ENCODE measurements around the gene SLC38A2. TPM values are rescaled to one million over a fixed set of nuclear protein-coding genes. Genes with fewer than 3 reads are reported as not detected.

Gene SLC38A2
- total RNA-seq, 1 donor from 2014 or later: 384 TPM

DNA sequence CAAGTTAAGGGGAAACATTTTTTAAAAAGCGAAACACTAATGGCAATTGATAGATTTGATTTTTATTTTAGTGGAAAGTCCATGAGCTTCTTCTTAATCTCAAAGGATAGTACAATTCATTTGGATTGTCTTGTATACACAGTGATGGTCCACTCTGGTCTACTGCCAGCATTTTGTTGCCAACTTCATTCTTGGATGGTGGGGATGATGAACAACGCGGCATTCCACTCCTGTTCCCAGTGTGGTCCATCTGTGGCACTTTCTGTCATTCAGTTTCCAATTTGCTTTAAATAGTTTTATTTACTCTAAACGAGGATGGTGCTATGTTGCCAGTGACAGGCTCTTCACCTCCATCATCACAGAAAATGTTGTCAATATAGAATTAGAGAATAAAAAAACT, 40.3 kb upstream of the SLC38A2 start:
- intact Hi-C loops (cut with DNase I): no loop called here
- DNase-seq (ENCODE audit: low spot score in 2 of 2): no peak

DNA sequence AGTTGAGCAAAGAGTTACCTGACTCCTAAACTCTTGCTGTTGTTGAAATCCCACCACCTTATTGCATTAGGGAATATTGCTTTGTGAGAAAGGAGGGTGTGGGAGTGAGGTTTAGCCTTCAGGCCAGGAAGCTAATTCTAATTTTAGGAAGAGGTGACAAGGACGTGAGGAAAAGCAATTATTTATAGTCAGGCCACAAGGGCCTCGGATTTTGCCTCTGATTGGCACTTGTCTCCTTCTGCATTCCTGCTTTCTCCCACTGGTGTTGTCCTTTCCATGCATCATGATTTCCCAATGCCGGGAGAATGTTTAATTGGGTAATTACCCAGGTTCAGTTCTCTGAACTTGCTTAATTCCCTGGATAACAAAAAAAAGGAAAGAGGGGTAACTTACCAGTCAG, 37.9 kb upstream of the SLC38A2 start:
- Histone ChIP-seq H3K4me1 (peaks cover 3 to 34% of the 10 kb centered on the region in 2 donors), H3K27ac (no peak overlapping the region), H3K9me3 (no peaks in the 10 kb centered on the region), H3K4me3 (no peak overlapping the region), H3K27me3 (no peaks in the 10 kb centered on the region), H3K36me3 (no peaks in the 10 kb centered on the region)
- intact Hi-C loops (cut with DNase I): no loop called here
- TF ChIP-seq, protein P1, sequence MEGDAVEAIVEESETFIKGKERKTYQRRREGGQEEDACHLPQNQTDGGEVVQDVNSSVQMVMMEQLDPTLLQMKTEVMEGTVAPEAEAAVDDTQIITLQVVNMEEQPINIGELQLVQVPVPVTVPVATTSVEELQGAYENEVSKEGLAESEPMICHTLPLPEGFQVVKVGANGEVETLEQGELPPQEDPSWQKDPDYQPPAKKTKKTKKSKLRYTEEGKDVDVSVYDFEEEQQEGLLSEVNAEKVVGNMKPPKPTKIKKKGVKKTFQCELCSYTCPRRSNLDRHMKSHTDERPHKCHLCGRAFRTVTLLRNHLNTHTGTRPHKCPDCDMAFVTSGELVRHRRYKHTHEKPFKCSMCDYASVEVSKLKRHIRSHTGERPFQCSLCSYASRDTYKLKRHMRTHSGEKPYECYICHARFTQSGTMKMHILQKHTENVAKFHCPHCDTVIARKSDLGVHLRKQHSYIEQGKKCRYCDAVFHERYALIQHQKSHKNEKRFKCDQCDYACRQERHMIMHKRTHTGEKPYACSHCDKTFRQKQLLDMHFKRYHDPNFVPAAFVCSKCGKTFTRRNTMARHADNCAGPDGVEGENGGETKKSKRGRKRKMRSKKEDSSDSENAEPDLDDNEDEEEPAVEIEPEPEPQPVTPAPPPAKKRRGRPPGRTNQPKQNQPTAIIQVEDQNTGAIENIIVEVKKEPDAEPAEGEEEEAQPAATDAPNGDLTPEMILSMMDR (IDR thresholded peaks at IDR 0.05): no peak
- no peak for DNase-seq (ENCODE audit: low spot score in 2 of 2)

More for the DNA sequence above, 40.3 kb upstream of the SLC38A2 start:
- no peaks in the 10 kb centered on the region for H3K36me3 ChIP-seq
- no peak overlapping the region for H3K4me3 ChIP-seq
- TF ChIP-seq, protein P1 (IDR thresholded peaks at IDR 0.05): no peak
- H3K27me3 ChIP-seq: no peaks in the 10 kb centered on the region
- peaks cover 3 to 37% of the 10 kb centered on the region in 2 donors for H3K4me1 ChIP-seq
- no peak overlapping the region for H3K27ac ChIP-seq
- no peaks in the 10 kb centered on the region for H3K9me3 ChIP-seq

DNA sequence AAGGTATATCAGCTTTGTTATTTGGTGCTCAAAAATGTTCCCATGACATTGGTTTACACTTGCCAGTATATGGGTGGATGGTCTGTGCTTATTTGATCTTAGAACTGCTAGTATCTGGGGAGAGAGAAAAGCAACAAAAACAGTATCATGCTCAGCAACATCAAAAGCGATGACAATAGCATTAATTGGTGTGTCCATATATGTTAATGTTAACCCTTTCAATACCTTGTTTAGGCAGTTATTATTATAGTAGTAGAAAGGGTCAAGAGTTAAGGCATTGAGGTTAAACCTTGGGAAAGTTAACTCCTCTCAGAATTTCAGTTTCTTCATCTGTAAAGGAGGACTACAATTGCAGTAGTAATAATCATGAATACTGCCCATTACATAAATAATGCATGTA, 37.4 kb upstream of the SLC38A2 start:
- Histone ChIP-seq H3K27me3 (no peaks in the 10 kb centered on the region), H3K9me3 (no peaks in the 10 kb centered on the region), H3K36me3 (no peaks in the 10 kb centered on the region), H3K27ac (no peak overlapping the region), H3K4me3 (no peak overlapping the region), H3K4me1 (peaks cover 0 to 31% of the 10 kb centered on the region in 2 donors)
- intact Hi-C loops (cut with DNase I): no loop called here
- TF ChIP-seq, protein P1 (IDR thresholded peaks at IDR 0.05): no peak
- DNase-seq (ENCODE audit: low spot score in 2 of 2): no peak

DNA sequence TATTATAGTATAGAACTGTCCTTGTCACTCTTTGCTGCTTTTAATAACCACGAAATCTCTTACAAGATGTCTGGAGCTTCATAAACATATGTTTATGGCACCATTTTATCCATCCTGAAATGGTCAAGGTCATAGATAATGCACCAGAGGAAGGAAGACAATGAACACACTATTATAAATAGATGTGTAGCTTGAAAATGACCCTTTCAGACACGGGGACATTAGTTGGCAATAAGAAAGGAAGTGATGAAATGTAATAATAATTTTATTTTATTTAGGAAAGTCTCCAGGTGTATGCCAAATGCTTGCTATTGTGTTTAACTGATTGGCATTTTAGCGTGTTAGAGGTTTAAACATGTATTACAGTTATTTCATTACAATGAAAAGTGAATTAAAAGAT, 36.8 kb upstream of the SLC38A2 start:
- no peak for DNase-seq (ENCODE audit: low spot score in 2 of 2)
- TF ChIP-seq, protein P1 (IDR thresholded peaks at IDR 0.05): no peak
- Histone ChIP-seq H3K4me3 (no peak overlapping the region), H3K9me3 (no peaks in the 10 kb centered on the region), H3K27ac (peak overlapping the region in 1 of 2 donors; percentile 35), H3K4me1 (peaks cover 0 to 37% of the 10 kb centered on the region in 2 donors), H3K36me3 (no peaks in the 10 kb centered on the region), H3K27me3 (no peaks in the 10 kb centered on the region)
- intact Hi-C loops (cut with DNase I): no loop called here

DNA sequence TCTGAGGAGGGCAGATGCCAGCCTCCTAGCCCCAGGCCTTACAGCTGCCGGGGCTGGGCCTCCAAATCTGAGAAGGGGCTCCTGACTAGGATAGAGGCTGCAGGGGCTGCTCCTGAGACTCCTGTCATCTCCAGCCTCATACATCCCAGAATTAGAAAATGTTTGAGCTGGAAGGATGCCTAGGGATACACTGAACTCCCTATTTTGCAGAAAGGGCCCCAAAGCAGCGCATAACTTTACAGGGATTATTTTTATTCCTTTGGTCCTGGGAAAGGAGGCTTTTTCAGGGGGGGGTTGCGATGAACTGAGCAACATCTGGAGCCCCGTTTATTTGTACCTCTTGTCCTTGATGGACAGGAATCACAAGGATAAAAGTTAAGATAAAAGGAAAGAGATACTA, 35.9 kb upstream of the SLC38A2 start:
- H3K9me3 ChIP-seq: no peaks in the 10 kb centered on the region
- intact Hi-C loops (cut with DNase I): no loop called here
- DNase-seq (ENCODE audit: low spot score in 2 of 2): no peak
- H3K4me1 ChIP-seq: peaks cover 0 to 46% of the 10 kb centered on the region in 2 donors
- peak overlapping the region; percentile 35 to 46 for H3K27ac ChIP-seq
- no peak overlapping the region for H3K4me3 ChIP-seq
- no peaks in the 10 kb centered on the region for H3K27me3 ChIP-seq
- no peaks in the 10 kb centered on the region for H3K36me3 ChIP-seq
- TF ChIP-seq, protein P1 (IDR thresholded peaks at IDR 0.05): no peak

DNA sequence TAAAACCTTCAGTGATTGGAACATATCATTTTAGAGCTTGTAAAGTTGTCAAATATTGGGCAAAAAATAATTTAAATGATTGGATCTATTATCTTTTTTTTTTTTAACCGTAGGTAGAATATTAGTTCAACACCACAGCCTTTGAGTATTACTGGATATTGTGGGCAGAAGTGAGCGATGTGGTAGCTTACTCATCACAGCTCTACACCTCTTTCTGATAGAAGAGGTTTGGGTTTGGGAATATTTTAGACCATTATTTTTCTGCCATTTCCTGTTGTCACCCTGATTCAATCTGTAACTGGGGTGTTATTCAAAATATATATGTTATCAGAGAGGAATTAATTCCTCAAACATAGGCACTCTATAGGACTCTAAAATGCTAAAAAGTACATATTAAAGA, 34.8 kb upstream of the SLC38A2 start:
- TF ChIP-seq, protein P1 (IDR thresholded peaks at IDR 0.05): no peak
- Histone ChIP-seq H3K36me3 (no peaks in the 10 kb centered on the region), H3K4me3 (no peak overlapping the region), H3K27me3 (no peaks in the 10 kb centered on the region), H3K27ac (no peak overlapping the region), H3K9me3 (no peaks in the 10 kb centered on the region), H3K4me1 (peaks cover 0 to 52% of the 10 kb centered on the region in 2 donors)
- intact Hi-C loops (cut with DNase I): no loop called here
- no peak for DNase-seq (ENCODE audit: low spot score in 2 of 2)
